ENCODE measurements around the gene ILRUN.

GRCh38 chr6:34697544-34697836 is 923 bp upstream of the ILRUN start:
- TF ChIP-seq CTCF (IDR thresholded peaks at IDR 0.05) (no peak), POLR2A (IDR thresholded peaks at IDR 0.05) (no peak), EP300 (IDR thresholded peaks at IDR 0.05; ENCODE audit: low read depth) (no peak)

Data from transverse colon (tissue), 3 donors.